ENCODE results near the gene TMC1. TPM values are rescaled to one million over a fixed set of nuclear protein-coding genes. Genes with fewer than 3 reads are reported as not detected.

The TMC1 gene
- total RNA-seq, 3 donors from 2014 or later = 0.17 to 0.77 (median 0.19) TPM

DNA sequence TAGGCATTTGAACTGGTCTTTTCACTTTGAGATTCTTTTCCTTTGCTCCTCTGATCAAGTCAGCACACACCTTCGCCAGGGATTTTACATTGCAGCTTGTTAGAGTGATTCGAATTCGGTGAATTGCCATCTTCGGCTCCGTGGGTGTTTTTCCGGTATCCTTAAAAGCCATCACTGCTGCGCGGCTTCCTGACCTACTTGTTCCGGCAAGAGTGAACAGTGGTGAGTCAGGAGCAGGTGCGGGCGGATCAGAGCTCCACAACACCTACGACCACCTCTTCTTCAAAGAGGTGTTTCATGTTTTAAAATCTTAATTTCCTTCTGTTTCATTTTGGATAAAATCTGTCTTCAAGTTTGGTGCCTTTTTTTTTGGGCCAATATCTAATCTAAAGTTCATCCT lies 134.6 kb downstream of the TMC1 start:
- ATAC-seq (no peak), DNase-seq (no peak)
- TF ChIP-seq, protein P1, sequence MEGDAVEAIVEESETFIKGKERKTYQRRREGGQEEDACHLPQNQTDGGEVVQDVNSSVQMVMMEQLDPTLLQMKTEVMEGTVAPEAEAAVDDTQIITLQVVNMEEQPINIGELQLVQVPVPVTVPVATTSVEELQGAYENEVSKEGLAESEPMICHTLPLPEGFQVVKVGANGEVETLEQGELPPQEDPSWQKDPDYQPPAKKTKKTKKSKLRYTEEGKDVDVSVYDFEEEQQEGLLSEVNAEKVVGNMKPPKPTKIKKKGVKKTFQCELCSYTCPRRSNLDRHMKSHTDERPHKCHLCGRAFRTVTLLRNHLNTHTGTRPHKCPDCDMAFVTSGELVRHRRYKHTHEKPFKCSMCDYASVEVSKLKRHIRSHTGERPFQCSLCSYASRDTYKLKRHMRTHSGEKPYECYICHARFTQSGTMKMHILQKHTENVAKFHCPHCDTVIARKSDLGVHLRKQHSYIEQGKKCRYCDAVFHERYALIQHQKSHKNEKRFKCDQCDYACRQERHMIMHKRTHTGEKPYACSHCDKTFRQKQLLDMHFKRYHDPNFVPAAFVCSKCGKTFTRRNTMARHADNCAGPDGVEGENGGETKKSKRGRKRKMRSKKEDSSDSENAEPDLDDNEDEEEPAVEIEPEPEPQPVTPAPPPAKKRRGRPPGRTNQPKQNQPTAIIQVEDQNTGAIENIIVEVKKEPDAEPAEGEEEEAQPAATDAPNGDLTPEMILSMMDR (IDR thresholded peaks at IDR 0.05) = no peak
- H3K4me3 ChIP-seq = no peak overlapping the region
- no peaks in the 10 kb centered on the region for H3K9me3 ChIP-seq
- intact Hi-C loops (cut with DNase I, micrococcal nuclease) = no loop called here
- H3K4me1 ChIP-seq (ENCODE audit: low read depth) = no peaks in the 10 kb centered on the region
- H3K36me3 ChIP-seq (ENCODE audit: low read depth) = no peaks in the 10 kb centered on the region

DNA sequence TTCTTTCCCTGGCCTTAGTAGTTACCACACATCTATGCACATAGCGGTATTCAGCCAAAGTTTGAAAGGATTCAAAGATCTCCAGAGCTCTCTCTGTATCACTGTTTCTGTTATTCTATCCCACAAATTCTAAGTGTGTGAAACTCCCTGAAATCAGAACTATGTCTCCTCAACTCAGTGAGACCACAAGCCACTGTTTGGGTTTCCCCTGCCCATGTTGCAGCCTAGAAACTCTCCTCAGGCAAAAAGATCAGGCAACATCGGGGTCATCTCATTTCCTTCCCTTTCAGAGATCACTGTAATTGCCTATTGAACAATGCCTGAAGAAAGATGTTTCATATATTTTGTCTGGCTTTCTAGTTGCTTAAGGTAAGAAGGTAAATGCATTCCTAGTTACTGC lies 135.6 kb downstream of the TMC1 start:
- Histone ChIP-seq H3K9me3 (no peaks in the 10 kb centered on the region), H3K4me1 (ENCODE audit: low read depth) (no peaks in the 10 kb centered on the region), H3K4me3 (no peak overlapping the region), H3K36me3 (ENCODE audit: low read depth) (no peaks in the 10 kb centered on the region)
- intact Hi-C loops (cut with DNase I, micrococcal nuclease) = no loop called here
- ATAC-seq (no peak), DNase-seq (no peak)
- TF ChIP-seq, protein P1 (IDR thresholded peaks at IDR 0.05) = no peak

DNA sequence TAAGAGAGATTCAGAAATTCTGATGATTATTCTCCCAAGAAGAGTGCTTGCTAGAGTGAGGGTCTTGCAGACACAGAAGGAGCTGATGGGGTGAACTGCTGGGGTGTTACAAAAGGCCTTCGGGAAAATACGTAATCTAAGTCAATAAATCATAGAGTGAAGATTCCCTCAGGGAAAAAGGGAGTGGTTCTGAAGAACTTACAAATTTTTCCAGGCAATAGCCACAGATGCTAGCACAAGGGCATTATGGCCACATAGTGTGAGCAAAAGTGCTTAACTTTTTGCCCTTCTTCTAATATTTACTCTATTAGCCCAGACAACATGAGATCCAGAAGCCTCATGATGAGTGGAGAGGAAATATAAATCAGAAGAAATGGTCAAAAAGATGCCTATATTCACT lies 137.3 kb downstream of the TMC1 start:
- Histone ChIP-seq H3K9me3 (no peaks in the 10 kb centered on the region), H3K4me3 (no peak overlapping the region), H3K36me3 (ENCODE audit: low read depth) (no peaks in the 10 kb centered on the region), H3K4me1 (ENCODE audit: low read depth) (no peaks in the 10 kb centered on the region)
- no peak for ATAC-seq
- intact Hi-C loops (cut with DNase I, micrococcal nuclease) = no loop called here
- DNase-seq = no peak
- TF ChIP-seq, protein P1 (IDR thresholded peaks at IDR 0.05) = no peak

DNA sequence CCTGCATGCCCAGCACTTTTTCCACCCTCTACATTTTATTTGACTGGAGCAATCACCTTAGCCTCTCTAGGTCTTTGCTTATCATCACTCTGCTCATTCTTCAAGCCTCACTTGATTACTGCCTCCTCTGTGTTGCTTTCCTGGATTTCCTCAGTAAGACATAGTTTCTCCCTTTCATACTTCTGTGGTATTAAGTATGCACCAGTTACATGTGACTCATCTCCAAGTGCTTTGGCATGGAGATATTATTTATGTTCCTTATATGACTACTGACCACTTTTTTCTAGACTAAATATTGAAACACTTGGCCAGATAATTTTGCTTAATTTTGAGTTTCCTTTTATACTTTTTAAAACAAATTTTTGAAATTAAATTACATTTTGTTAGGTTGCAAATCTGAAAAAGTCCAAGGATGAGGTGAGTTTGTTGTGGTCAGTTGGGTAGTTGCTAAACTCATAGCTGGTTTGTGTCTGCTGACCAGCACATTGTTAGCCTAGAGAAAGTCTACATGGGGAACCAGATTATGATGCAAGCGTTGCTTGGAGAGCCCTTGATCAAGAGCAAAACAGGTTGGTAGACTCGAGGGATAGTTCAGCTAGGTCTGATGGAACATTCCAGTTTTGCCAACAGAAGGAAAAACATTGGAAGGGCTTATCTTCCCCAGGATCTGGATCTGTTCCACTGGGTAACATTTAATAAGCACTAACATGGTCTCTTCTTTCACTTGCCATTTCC lies 140.2 kb downstream of the TMC1 start:
- no peaks in the 10 kb centered on the region for H3K9me3 ChIP-seq
- H3K4me3 ChIP-seq = no peak overlapping the region
- no peak for ATAC-seq
- TF ChIP-seq, protein P1 (IDR thresholded peaks at IDR 0.05) = no peak
- intact Hi-C loops (cut with DNase I, micrococcal nuclease) = no loop called here
- H3K36me3 ChIP-seq (ENCODE audit: low read depth) = no peaks in the 10 kb centered on the region
- no peak for DNase-seq
- H3K4me1 ChIP-seq (ENCODE audit: low read depth) = no peaks in the 10 kb centered on the region

DNA sequence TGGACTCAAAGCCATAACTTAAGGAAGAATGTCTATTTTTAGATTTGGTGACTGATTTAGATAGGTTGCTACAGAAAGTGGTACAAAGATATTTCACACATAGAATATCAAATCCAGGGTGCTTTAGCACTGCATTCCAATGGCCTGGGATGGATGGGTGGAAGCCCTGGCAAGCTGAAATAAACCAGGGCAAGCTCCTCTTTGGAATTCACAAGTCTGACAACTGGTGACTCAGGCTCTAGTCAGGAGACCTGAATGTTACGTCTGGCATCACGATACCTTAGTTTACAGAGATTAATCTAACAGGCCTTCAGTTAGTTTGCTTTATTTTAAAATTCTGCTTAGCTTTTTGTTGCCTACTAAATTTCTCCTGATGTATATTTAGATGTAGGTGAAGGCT lies 144.0 kb downstream of the TMC1 start:
- DNase-seq (no peak), ATAC-seq (no peak)
- TF ChIP-seq, protein P1 (IDR thresholded peaks at IDR 0.05) = no peak
- H3K9me3 ChIP-seq = no peaks in the 10 kb centered on the region
- H3K4me1 ChIP-seq (ENCODE audit: low read depth) = no peaks in the 10 kb centered on the region
- no peaks in the 10 kb centered on the region for H3K36me3 ChIP-seq (ENCODE audit: low read depth)
- H3K4me3 ChIP-seq = no peak overlapping the region
- intact Hi-C loops (cut with DNase I, micrococcal nuclease) = no loop called here

DNA sequence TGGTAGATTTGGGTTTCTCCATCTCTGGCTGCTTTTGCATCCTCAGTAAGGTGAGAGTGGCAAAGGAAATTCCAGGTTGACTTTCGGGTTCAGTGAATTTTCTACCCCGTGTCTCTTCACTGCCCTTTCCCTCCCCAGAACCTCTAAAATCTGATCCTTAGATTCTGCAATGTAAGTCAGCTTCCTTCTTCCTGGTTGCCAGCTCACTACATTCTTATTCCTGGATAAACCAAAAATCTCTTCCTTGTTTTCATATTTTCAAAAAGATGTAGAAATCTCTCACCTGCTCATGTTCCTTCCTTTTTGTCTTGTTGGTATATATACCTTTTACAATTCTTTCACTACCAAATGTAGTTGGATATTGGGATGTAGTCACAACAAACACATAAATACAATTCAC lies 145.8 kb downstream of the TMC1 start:
- Histone ChIP-seq H3K36me3 (ENCODE audit: low read depth) (no peaks in the 10 kb centered on the region), H3K9me3 (no peaks in the 10 kb centered on the region), H3K4me1 (ENCODE audit: low read depth) (no peaks in the 10 kb centered on the region), H3K4me3 (no peak overlapping the region)
- ATAC-seq = no peak
- no peak for DNase-seq
- TF ChIP-seq, protein P1 (IDR thresholded peaks at IDR 0.05) = no peak
- intact Hi-C loops (cut with DNase I, micrococcal nuclease) = no loop called here
